ENCODE measurements around the gene ARRDC1.

DNA sequence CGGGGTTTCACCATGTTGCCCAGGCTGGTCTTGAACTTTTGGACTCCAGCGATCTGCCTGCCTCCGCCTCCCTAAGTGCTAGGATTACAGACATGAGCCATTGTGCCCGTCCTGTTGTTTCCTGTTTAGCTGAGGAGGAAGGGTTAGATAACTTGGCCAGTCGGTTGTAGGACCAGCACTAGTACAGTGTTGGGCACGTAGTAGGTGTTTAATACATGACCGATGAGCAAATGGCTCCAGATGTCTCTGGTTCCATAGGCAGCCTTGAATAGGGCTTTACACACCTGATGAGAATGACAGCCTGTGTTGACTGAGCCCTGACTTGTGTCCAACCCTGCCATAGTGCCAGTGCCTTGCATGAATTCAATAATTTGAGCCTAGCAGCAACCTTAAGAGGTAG lies 15.1 kb downstream of the ARRDC1 start:
- TF ChIP-seq CTCF (IDR thresholded peaks at IDR 0.05) = no peak
- TF ChIP-seq POLR2A (IDR thresholded peaks at IDR 0.05) = no peak

Data from ovary (tissue), 3 donors.